ENCODE data around the gene EMP2.

Gene EMP2

DNA sequence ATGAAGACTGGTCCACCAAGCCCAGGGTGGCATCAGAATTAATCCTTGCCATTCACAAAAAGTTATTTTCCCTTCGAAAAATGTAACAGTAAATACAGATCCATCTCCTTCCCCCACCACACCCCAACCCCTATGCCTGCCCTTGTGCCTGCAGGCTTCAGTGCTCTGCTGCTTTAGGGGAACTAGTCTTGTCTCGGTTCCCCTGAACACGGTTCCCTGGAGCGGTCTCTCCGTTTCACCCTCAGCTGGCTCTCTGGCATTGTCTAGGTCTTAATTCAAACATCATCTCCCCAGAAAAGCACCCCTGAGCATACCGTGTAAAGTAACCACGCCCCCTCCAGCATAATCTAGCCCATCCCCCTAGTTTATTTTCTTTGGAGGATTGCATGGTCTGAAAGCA lies 25.8 kb downstream of the EMP2 start:
- no peaks in the 10 kb centered on the region for H3K36me3 ChIP-seq (ENCODE audit: control insufficient read depth, insufficient read depth, low read length)
- H3K4me1 ChIP-seq (ENCODE audit: control insufficient read depth, insufficient read depth, low read length), result peaks cover 23% of the 10 kb centered on the region
- H3K4me3 ChIP-seq (ENCODE audit: low read length), result no peak overlapping the region
- H3K9me3 ChIP-seq (ENCODE audit: control insufficient read depth, low read length), result no peaks in the 10 kb centered on the region
- no peaks in the 10 kb centered on the region for H3K27me3 ChIP-seq (ENCODE audit: control insufficient read depth, insufficient read depth, low read length)
- no peak overlapping the region for H3K9ac ChIP-seq (ENCODE audit: low read length)

DNA sequence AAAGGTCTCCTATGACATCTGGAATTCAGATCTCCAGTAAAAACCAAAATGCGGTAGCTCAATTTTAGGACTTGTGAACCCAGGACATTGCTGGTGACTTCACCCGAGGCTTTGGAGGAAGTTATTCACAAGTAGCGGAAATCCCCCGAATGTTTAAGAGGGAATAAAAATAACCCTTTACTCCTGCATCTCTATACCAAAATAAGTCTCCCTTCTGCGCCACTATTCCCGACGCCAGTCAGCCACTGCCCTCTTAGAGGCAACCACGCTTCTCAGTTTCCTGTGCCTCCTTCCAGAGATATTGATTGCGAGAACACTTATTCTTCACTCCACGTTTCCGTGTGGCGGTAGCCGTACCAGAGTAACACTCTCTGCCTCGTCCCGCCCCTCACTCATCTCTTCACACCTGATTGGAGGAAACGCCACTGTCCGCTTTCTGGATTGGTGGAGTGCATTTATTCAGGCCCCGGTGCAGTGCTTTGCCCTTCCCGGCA lies 27.4 kb downstream of the EMP2 start:
- Histone ChIP-seq H3K27me3 (ENCODE audit: control insufficient read depth, insufficient read depth, low read length) (no peaks in the 10 kb centered on the region), H3K9me3 (ENCODE audit: control insufficient read depth, low read length) (no peaks in the 10 kb centered on the region), H3K4me3 (ENCODE audit: low read length) (no peak overlapping the region), H3K9ac (ENCODE audit: low read length) (no peak overlapping the region), H3K36me3 (ENCODE audit: control insufficient read depth, insufficient read depth, low read length) (no peaks in the 10 kb centered on the region), H3K4me1 (ENCODE audit: control insufficient read depth, insufficient read depth, low read length) (peaks cover 8% of the 10 kb centered on the region)

DNA sequence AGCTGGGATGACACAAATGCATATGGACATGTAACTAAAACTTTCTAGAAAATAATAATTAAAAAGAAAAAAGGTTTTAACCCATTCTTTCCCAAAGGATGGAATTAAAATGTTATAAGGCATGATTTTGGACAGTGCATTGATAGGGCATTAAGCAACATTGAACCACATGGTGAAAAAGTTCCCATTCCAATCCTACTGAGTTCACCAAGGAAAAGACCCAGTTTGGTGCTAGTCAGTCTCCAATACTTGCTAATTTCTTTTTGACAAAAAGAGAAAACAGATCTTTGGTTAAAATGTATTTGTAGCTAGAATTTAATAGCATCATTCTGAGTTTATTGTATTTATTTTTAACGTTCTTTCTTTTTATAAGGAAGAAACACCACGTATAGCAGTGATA lies 28.1 kb downstream of the EMP2 start:
- Histone ChIP-seq H3K9me3 (ENCODE audit: control insufficient read depth, low read length) (no peaks in the 10 kb centered on the region), H3K4me3 (ENCODE audit: low read length) (no peak overlapping the region), H3K27me3 (ENCODE audit: control insufficient read depth, insufficient read depth, low read length) (no peaks in the 10 kb centered on the region), H3K4me1 (ENCODE audit: control insufficient read depth, insufficient read depth, low read length) (peaks cover under 1% of the 10 kb centered on the region), H3K9ac (ENCODE audit: low read length) (no peak overlapping the region), H3K36me3 (ENCODE audit: control insufficient read depth, insufficient read depth, low read length) (no peaks in the 10 kb centered on the region)

DNA sequence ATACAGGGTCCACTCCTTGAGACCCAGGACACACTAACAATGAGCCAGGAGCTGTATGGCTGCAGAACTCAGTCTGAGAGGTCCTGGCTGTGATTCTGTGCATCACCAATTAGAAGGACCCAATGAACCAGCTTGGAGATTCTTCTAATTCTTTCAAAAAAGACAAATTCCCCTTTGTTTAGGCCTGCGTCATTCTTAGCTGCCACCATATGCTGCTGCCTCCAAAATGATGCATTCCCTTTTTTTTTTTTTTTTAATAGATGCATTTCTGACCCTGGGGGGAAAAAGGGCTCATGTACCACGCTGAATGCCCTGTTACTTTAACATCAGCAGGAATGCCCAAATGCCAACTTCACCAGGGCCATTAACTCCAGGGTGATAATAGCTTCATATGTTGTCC lies 28.5 kb downstream of the EMP2 start:
- peaks cover 1% of the 10 kb centered on the region for H3K36me3 ChIP-seq (ENCODE audit: control insufficient read depth, insufficient read depth, low read length)
- H3K9me3 ChIP-seq (ENCODE audit: control insufficient read depth, low read length), result no peaks in the 10 kb centered on the region
- H3K9ac ChIP-seq (ENCODE audit: low read length), result no peak overlapping the region
- no peaks in the 10 kb centered on the region for H3K4me1 ChIP-seq (ENCODE audit: control insufficient read depth, insufficient read depth, low read length)
- no peaks in the 10 kb centered on the region for H3K27me3 ChIP-seq (ENCODE audit: control insufficient read depth, insufficient read depth, low read length)
- no peak overlapping the region for H3K4me3 ChIP-seq (ENCODE audit: low read length)

DNA sequence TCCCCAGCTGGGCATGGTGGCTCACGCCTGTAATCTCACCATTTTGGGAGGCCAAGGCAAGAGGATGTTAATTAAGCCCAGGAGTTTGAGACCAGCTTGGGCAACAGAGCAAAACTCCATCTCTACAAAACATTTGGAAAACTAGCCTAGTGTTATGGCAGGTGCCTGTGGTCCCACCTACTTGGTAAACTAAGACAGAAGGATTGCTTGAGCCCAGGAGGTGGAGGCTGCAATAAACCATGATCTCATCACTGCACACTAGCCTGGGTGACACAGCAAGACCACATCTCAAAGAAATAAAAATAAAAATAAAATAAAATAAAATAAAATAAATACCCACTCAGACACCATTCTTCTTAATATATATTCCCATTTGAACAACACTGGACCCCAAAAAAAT lies 32.0 kb downstream of the EMP2 start:
- peaks cover 12% of the 10 kb centered on the region for H3K36me3 ChIP-seq (ENCODE audit: control insufficient read depth, insufficient read depth, low read length)
- H3K27me3 ChIP-seq (ENCODE audit: control insufficient read depth, insufficient read depth, low read length), result no peaks in the 10 kb centered on the region
- H3K9ac ChIP-seq (ENCODE audit: low read length), result no peak overlapping the region
- no peak overlapping the region for H3K4me3 ChIP-seq (ENCODE audit: low read length)
- no peaks in the 10 kb centered on the region for H3K9me3 ChIP-seq (ENCODE audit: control insufficient read depth, low read length)
- H3K4me1 ChIP-seq (ENCODE audit: control insufficient read depth, insufficient read depth, low read length), result no peaks in the 10 kb centered on the region

DNA sequence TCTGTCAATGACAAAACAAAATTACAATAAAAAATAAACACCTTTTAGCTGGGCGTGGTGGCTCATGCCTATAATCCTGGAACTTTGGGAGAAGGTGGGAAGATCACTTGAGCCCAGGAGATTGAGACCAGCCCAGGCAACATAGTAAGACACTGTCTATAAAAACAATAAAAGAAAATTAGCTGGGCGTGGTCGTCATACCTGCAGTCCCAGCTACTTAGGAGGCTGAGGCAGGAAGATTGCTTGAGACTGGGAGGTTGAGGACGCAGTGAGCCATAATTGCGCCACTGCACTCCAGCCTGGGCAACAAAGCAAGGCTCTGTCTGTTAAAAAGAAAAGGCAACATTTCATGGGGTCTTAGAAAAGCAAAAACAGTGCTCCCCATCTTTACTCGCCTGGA lies 32.7 kb downstream of the EMP2 start:
- peaks cover 12% of the 10 kb centered on the region for H3K36me3 ChIP-seq (ENCODE audit: control insufficient read depth, insufficient read depth, low read length)
- H3K4me3 ChIP-seq (ENCODE audit: low read length), result no peak overlapping the region
- no peaks in the 10 kb centered on the region for H3K4me1 ChIP-seq (ENCODE audit: control insufficient read depth, insufficient read depth, low read length)
- no peaks in the 10 kb centered on the region for H3K27me3 ChIP-seq (ENCODE audit: control insufficient read depth, insufficient read depth, low read length)
- no peak overlapping the region for H3K9ac ChIP-seq (ENCODE audit: low read length)
- H3K9me3 ChIP-seq (ENCODE audit: control insufficient read depth, low read length), result no peaks in the 10 kb centered on the region

DNA sequence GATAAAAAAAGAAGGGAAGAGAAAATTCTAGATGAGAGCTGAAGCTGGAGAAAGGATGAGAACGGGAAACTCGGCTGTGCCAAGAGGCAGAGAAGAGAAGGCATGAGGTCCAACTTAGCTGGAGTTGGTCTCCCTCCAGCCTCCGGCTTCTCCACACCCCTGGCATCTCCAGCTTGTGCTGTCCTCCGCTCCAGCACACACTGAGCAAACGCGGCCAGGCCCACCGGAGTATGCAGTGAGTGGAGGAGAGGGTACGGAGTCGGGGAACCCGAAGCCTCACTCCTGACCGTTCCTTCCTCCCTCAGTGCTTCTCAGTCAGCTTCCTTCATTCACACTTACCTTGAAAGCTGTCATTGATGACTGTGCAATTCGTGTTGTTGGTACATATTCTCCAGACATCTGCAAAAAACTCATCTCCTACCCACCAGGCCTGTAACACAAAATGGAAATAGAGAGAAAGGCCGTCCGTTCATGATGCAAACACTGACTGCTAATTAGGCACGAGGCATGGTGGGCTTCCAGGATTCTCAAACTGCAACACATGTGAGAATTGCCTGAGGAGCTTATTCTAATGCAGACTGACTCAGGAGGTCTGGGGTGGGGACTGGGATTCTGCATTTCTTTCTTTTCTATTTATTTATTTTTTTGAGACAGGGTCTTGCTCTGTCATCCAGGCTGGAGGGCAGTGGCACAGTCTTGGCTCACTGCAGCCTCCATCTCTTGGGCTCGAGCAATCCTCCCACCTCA lies 37.0 kb downstream of the EMP2 start:
- H3K27me3 ChIP-seq (ENCODE audit: control insufficient read depth, insufficient read depth, low read length), result no peaks in the 10 kb centered on the region
- no peak overlapping the region for H3K9ac ChIP-seq (ENCODE audit: low read length)
- no peaks in the 10 kb centered on the region for H3K4me1 ChIP-seq (ENCODE audit: control insufficient read depth, insufficient read depth, low read length)
- peaks cover 12% of the 10 kb centered on the region for H3K36me3 ChIP-seq (ENCODE audit: control insufficient read depth, insufficient read depth, low read length)
- no peaks in the 10 kb centered on the region for H3K9me3 ChIP-seq (ENCODE audit: control insufficient read depth, low read length)
- no peak overlapping the region for H3K4me3 ChIP-seq (ENCODE audit: low read length)

DNA sequence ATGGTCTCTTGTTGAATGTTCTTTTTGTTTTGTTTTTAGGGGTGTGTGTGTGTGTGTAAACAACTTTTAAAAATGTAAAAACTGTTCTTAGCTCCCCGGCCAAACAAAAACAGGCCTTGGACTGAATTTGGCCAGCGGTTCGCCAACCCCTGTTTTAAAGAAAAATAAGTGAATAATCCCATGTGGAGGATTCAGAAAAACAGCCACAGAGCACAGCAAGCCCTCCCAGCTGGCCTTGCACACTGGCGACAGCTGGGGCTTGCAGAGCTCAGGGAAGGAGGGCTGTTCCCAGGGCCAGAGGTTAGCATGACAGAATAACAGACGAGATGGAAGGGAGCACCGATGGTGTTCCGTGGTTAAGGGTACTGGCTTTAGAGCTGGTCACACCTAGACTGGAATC lies 39.0 kb downstream of the EMP2 start:
- Histone ChIP-seq H3K9me3 (ENCODE audit: control insufficient read depth, low read length) (no peaks in the 10 kb centered on the region), H3K36me3 (ENCODE audit: control insufficient read depth, insufficient read depth, low read length) (peaks cover 6% of the 10 kb centered on the region), H3K4me1 (ENCODE audit: control insufficient read depth, insufficient read depth, low read length) (no peaks in the 10 kb centered on the region), H3K9ac (ENCODE audit: low read length) (no peak overlapping the region), H3K4me3 (ENCODE audit: low read length) (no peak overlapping the region), H3K27me3 (ENCODE audit: control insufficient read depth, insufficient read depth, low read length) (no peaks in the 10 kb centered on the region)

DNA sequence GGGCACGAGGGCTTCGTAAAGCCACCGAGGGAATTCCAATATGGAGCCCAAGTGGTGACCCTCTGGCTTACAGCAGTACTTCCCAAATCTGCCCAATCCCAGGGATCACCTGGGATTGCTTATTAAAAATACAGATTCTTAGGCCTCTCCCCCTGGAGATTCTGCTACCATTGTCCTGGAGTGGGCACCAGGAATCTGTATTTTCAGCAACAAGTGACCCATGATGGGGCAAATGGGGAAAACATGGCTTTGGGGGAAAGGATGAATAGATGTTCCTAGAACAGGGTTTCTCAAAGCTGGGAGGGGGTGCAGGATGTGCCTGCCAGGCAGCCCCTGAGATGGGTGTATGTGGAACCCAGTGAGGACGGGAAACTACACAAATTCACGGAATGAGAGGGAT lies 40.6 kb downstream of the EMP2 start:
- Histone ChIP-seq H3K4me1 (ENCODE audit: control insufficient read depth, insufficient read depth, low read length) (no peaks in the 10 kb centered on the region), H3K36me3 (ENCODE audit: control insufficient read depth, insufficient read depth, low read length) (no peaks in the 10 kb centered on the region), H3K27me3 (ENCODE audit: control insufficient read depth, insufficient read depth, low read length) (no peaks in the 10 kb centered on the region), H3K9me3 (ENCODE audit: control insufficient read depth, low read length) (no peaks in the 10 kb centered on the region), H3K9ac (ENCODE audit: low read length) (no peak overlapping the region), H3K4me3 (ENCODE audit: low read length) (no peak overlapping the region)

DNA sequence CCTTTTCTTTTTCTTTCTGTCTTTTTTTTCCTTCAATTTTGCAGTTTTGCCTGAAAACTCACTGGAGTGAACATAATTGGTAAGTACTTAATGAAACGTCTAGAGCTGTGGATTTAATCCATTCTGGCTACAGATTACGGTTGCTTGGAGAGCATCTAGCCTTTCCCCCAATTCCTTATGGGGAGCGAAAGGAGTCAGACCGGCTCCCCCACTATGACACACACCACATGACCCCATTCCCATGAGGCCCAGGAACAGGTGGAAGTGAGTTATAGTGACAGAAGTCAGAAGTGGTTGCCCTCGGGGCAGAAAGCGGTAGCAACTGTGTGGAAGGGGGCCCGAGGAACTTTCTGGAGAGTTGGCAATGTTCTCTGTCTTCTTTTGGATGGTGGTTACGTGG lies 41.2 kb downstream of the EMP2 start:
- H3K9ac ChIP-seq (ENCODE audit: low read length), result no peak overlapping the region
- H3K36me3 ChIP-seq (ENCODE audit: control insufficient read depth, insufficient read depth, low read length), result no peaks in the 10 kb centered on the region
- no peaks in the 10 kb centered on the region for H3K9me3 ChIP-seq (ENCODE audit: control insufficient read depth, low read length)
- H3K4me1 ChIP-seq (ENCODE audit: control insufficient read depth, insufficient read depth, low read length), result no peaks in the 10 kb centered on the region
- H3K4me3 ChIP-seq (ENCODE audit: low read length), result no peak overlapping the region
- no peaks in the 10 kb centered on the region for H3K27me3 ChIP-seq (ENCODE audit: control insufficient read depth, insufficient read depth, low read length)

DNA sequence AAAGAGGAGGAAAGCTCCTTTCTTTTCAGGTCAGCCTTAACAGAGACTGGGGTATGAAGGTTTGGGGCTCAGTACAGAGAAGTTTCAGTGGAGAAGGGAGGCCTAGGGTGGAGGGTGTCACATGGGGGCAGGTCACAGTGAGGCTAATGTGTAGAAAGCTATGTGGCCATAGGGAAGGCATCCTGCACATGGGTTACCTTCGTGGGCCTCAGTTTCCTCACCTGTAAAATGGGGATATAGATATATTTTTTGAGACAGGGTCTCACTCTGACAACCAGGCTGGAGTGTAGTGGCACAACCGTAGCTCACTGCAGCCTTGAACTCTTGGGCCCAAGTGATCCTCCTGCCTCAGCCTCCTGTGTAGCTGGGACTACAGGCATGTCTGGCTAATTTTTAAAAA lies 41.8 kb downstream of the EMP2 start:
- Histone ChIP-seq H3K4me3 (ENCODE audit: low read length) (no peak overlapping the region), H3K36me3 (ENCODE audit: control insufficient read depth, insufficient read depth, low read length) (no peaks in the 10 kb centered on the region), H3K9ac (ENCODE audit: low read length) (no peak overlapping the region), H3K9me3 (ENCODE audit: control insufficient read depth, low read length) (no peaks in the 10 kb centered on the region), H3K4me1 (ENCODE audit: control insufficient read depth, insufficient read depth, low read length) (no peaks in the 10 kb centered on the region), H3K27me3 (ENCODE audit: control insufficient read depth, insufficient read depth, low read length) (no peaks in the 10 kb centered on the region)

DNA sequence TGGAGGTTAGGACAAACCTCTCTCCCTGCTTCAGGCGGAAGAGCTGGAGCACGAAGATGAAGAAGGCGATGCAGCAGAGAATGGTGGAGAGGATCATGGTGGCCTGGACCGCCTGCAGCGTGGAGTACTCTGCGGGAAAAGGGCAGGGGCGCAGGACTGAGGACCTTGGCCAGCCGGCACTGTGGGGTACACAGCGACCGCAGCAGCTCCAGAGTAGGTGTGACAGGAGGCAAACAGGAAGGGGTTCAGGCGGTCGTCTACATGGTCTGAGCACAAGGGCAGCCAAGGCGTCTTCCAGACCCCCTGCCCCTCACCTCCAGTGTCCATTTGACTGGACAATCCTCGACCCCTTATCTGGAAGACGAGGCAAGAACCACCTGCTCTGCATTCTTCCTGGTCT lies 42.5 kb downstream of the EMP2 start:
- Histone ChIP-seq H3K27me3 (ENCODE audit: control insufficient read depth, insufficient read depth, low read length) (no peaks in the 10 kb centered on the region), H3K36me3 (ENCODE audit: control insufficient read depth, insufficient read depth, low read length) (no peaks in the 10 kb centered on the region), H3K4me3 (ENCODE audit: low read length) (no peak overlapping the region), H3K9ac (ENCODE audit: low read length) (no peak overlapping the region), H3K4me1 (ENCODE audit: control insufficient read depth, insufficient read depth, low read length) (no peaks in the 10 kb centered on the region), H3K9me3 (ENCODE audit: control insufficient read depth, low read length) (no peaks in the 10 kb centered on the region)
